Left renal pelvis (tissue), 4 donors: ENCODE data around the gene GPR152. TPM values are rescaled to one million over a fixed set of nuclear protein-coding genes. Genes with fewer than 3 reads are reported as not detected.
"Not testable (repeated sequence)": the region's sequence is repeated elsewhere in the genome, so short reads cannot be mapped to it uniquely, and the experiment has no call there.

Source experiments
- DNase-seq, 4 donors: peaks; one replicate each; pipeline ENCODE4 v3.0.0-alpha.2; 2013; ENCODE audit warnings: low read depth in 4 of 4, low spot score in 3 of 4
- polyA plus RNA-seq, 4 donors: library from polyadenylated mRNA; unstranded; fragments of 120-200 nt; gene quantifications; one replicate each; pipeline ENCODE4 v1.2.1, GENCODE V29; 2013; ENCODE audit not compliant: insufficient read length in 4 of 4

Gene GPR152
- polyA plus RNA-seq, 4 donors, result not detected

DNA sequence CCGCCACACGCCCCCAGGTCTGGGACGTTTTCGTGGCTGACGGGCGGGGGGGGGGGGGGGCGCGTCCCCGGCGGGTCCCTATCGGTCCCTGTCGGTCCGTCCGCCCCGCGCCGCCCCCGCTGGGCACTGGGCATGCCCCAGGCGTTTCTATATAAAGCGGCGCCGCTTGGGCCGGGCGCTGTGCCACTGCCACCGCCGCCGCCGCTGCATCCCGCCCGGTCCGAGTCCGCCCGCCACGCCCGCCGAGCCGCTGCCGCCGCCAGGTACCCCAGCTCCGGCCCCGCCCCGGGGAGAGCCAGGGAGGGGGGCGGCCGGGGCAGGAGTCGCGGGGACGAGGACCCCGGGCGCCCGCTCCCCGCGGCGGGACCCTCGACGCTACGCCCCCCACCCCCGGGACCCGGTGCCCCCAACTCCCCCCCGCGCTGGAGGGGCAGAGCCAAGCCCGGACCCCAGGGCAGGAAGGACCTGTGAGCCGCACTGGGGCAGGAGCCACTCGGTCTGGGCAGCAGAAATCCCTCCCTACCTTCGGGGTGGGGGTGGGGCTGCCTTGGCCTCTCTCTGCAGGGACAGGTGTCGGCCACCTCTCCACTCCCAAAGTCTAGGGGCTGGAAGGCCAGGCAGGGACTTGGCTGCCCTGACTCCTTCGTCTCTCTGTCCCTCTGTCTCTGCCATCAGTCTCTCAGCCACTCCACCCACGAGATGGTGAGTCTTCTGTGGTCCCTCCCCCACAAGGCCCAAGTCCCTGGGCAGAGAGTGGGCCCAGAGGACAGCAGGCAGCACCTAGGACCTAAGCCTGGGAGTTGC, 36.8 kb downstream of the GPR152 start, which contains the start of gene CARNS1:
Gene CARNS1, plus strand, starts transcription at position 178 of the 804 bp plus-strand sequence. Its CDS starts 522 bp downstream, at position 700.
- DNase-seq, result no peak

DNA sequence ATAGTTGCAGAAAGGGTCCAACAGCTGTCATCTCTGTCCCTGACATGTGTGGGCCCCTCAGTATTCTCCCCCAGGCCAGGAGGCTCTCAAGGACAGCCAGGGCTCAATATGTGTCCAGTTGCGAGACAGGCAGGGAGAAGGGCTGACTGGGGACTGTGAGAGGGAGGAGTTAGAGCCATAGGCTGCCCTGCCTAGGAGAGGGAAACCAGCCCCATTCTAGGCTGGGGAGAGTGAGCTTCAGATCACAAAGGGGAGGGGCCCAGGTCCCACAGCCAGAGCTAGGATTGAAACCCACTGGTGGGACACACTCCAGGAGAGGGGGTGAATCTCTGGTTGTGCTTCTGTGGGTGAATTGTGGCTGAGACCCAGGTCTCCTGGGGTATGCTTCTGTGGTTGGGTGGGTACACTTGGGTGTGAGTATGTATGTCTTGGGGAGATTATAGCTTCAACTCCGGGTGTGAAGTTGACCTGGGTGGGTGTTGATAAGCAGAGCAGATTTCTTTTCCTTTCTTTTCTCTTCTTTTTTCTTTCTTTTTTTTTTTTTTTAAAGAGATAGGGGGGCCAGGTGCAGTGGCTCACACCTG, 39.2 kb downstream of the GPR152 start:
- DNase-seq, result no peak

DNA sequence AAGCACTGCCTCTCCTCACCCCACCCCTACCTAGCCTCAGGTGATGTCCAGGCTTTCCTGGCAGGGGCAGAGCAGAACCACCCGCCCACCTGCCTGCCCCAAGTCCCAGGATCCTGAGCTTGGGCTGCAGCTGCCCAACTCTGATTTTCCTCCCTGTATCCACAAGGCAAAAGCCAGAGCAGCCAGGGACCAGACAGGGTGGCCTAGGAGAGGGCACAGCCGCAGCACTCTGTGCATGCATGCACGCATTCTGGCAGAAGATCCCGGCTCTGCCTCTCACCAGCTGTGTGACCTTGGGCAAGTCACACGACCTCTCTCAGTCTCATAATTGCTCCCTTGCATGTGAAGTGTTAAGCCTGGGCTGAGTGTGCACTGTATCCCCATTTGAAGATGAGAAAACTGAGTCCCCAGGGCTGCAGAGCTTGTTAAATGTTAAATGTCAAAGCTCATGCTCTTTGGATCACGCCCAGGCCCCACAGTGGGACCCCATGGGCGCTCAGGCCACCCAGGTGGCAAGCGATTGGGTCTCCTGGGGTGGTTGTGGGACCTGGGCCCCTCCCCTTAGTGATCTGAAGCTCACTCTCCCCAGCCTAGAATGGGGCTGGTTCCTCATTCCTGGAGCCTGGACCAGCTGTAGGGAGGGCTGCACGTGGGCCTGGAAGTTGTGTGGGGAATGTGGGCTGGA, 39.9 kb downstream of the GPR152 start:
- no peak for DNase-seq

DNA sequence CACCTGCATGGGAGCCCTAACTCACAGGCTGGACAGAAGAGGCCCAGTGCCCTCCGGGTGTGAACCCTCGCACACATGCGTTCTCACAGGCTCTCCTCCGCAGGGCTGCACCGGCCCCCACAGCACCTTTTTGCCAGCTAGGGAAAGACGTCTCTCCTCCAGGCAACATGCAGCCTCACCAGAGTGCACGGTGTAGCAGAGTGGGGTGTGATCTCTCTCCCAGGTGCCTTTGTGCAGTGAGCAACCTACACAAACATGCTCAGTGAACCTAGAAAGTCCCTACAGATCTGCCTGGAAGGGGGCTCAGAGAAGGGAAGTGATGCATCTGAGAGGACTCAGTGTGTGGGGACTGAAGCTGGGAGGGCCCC, 40.8 kb downstream of the GPR152 start:
- no peak for DNase-seq

DNA sequence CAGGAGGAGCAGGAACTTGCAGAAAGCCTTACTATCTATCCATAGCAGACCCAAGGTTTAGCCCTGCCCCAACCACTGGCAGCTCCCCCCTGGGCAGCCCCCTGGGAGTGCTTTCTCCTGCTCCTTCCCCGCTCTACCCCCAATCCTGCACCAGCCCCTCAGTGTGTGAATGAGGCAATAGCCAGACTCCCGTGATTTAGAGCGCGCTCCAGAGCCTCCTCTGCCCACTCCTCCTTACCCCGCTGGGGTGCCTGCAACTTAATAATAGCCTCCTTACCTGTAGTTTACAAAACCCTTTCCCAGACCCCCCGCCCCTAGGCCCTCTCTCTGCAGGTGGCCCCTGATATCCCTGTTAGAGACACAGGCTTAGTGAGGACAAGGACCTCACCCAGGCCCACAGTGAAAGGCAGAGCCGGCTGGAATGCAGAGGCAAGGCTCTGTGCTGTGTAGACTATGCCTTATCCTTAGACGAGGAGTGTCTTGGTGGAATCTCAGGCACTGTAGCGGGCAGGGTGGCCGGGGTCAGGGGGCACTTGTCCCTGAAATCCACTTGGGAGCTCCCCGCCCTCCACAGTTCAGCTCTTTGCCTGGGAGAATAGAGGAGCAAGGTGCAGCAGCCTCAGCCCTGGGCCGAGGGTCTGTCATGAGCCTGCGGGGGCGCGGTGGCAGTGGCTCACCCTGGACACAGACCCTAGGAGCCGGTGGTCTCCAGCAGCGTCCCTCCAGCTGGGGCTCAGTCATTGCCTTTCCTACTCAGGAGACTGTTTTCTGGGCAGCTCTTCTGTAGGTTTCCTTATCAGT, 41.3 kb downstream of the GPR152 start:
- no peak for DNase-seq

DNA sequence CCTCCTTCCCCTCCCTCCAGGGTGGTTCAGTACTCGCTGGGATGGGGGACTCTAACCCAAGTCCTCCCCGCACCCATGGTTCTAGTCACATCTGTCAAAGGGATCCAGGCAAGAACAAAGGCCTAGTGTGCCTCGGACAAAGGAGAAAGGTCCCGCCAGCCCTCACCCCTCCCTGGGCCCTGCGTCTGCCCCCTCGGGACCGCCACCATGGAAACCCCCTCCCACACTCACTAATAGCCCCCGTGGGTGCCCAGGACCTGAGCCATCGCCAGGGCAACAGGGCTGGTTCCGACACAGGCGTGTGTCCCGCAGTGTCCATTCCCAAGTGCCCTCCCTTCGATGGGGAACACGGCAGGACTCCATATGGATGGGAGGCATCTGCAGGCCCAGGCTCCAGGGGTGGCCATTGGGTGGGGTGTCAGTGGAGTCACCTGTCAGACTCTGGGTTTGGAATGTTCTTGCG, 42.1 kb downstream of the GPR152 start:
- DNase-seq, result no peak

DNA sequence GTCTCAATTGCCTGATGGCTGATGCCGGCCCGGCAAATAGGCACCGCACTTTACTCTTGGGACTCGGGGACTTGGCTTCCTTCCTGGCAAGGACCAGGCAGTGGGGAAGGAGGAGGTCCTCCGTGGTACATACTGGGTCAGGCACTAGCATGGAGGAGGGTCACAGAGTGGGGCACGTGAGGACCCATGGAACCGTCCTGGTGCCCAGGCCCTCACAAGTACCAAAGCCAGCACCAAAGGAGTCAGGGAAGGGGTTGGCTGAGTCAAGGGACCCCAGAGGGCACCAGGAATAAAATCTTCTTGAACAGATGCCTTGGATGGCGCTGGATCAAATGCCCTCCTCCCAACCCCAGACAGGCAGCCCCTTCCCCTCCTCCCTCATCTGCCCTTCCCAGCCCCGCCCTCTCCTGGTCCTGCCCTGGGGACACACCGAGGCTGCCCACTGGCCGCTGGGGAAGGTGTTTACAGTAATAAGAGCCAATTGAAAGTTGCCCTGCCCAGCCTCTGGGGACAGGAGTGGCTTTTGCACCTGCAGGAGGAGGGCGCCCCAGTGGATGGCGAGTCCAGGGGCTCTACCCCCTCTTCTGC, 42.7 kb downstream of the GPR152 start:
- DNase-seq, result no peak

DNA sequence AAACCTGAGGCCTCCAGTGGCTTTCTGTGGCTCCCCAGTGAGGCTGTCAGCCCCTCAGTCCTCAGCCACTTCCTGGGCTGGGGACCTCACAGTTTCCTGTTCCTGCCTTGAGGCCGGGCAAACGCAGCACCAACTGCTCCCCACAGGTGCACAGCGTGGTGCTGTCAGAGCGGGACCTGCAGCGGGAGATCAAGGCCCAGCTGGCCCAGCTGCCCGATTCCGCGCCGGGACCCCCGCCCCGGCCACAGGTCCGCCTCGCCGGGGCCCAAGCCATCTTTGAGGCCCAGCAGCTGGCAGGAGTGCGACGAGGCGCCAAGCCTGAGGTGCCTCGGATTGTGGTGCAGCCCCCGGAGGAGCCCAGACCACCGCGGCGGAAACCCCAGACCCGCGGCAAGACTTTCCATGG, 43.3 kb downstream of the GPR152 start:
- DNase-seq, result no peak

DNA sequence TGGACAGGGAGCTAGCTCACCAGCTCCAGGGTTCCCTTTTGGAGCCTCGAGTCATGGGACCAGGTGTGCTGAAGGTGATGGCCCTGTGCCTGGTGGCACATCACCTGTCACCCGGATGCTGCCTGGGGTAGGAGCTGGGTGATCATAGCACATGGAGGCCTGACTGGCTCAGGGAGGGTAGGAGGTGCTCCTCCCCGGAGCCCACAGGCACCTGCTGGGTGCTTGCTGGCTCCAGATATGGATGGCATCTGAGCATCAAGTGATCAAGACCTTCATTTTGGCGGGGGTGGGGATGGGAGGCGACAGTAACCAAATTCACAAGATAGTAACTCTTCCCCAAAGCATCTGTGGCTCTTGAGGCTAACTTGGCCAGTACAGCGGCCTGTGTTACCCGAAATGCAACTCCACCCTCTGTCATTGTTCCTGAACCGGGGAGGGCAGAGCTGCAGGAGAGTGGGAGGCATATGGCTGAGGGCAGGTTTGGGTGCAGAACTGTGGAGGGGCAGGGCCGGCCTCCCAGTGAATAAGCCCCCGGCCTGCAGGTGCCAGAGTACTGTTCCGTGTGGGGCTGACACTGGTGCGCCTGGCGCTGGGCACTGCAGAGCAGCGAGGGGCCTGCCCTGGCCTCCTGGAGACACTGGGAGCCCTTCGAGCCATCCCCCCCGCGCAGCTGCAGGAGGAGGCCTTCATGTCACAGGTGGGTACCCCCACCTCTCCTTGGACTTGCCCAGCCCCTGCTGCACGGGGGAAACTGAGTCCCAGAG, 43.9 kb downstream of the GPR152 start:
- no peak for DNase-seq

DNA sequence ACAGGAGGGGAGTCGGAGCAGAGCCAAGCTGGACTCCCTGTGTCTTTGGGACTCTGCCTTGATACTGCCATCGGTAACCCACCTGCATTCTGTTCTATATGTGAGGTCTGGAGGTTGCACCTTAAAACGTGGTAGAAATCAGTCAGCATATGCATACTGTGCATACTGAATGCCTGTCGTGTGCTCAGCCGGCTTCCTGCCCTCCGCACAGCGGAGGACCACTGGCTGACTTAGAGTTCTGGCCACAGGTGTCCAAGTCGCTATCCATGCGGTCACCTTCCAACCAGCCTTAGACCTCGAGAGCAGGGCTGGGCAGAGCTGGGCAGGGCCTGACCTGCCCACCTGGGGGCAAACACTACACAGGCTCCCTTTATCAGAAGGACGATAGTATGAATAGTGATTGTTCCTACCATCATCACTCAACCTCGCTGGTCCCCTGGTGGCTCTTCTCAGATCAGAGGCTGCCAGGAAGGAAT, 44.8 kb downstream of the GPR152 start:
- no peak for DNase-seq

DNA sequence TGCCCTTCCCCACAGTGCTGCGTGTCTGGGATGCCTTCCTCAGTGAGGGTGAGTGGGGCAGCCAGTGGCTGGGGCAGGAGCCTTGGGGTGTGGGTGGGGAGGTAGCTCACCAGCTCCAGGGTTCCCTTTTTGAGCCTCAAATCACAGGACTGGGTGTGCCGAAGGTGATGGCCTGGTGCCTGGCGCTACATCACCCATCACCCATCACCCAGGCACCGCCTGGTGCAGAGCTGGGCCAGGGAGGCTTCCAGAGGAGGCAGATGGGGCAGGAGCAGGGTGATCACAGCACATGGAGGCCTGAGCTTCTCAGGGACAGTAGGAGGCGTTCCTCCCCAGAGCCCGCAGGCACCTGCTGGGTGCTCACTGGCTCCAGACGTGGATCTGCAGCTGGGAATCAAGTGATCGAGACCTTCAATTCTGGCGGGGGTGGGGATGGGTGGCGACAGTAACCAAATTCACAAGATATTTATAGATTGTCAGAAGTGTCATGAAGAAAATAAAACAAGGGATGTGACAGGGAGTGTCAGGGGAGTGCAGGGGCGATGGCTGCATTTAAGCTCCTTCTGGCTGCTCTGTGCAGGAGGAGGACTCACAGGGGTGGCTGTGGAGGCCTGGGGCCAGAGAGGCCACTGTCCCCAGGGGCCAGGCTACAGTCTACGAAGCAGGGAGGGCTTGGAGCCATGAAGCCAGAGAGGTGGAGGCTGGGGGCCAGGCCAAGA, 45.4 kb downstream of the GPR152 start:
- no peak for DNase-seq

DNA sequence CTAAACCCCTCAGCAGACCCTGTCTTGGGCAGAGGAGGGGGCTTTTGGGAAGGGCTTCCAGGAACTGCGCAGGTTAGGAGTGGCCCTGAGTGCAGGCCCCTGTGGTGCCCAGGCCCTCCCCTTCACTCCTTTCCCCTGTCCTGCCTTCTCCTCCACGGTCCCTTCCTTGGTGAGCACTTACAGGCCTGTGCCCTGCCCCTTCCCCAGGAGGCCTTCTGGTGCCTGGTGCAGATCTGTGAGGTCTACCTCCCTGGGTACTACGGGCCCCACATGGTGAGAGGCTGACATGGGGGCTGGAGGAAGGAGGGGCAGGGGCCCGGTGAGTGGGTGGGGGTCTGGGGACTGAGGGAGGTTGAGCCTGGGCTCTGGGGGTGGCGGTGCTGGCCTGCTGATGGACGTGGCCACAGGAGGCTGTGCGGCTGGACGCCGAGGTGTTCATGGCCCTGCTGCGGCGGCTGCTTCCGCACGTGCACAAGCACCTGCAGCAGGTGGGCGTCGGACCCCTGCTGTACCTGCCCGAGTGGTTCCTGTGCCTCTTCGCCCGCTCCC, 46.0 kb downstream of the GPR152 start:
- DNase-seq, result no peak

DNA sequence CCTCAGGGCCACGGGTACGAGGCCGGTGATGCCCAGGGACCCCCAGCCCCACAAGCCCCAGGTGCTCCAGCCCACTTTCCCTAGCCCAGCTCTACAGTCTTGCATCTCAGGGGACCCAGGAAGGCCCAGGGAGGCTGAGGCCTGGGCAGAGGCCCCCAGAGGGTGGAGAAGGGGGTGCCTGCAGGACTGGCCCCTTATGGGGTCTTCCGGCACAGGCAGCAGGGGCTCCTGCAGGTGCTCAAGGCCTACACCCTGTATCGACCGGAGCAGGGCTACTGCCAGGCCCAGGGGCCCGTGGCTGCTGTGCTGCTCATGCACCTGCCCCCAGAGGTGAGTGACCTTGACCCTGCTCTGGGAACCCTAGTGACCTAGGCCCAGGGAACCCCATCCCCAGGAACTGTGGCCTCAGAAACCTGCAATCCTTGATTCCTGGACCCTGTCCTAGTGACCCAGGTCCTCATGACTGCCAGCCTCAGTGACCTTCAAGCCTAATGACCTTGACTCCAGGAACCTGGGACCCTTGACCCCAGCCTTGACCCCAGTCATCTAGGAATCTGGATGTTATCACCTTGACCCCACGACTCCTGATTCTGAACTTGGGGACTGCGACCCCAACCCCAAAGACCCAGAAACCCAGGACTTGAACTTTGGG, 46.7 kb downstream of the GPR152 start:
- DNase-seq, result no peak

DNA sequence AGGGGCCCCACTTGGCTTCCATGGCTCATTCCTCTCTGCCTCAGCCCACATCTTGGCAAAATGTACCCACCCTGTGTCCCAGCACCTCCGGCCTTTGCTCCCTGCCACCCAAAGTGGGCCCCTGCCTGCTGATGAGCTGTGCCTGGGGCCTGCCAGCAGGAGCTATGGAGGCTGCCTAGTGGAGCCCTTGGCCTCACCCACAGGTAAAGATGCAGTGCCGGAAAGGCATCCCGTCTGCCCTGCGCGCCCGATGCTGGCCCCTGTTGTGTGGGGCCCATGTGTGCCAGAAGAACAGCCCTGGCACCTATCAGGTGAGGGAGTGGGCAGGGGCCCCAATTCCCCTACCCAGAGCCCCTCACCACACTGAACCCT, 47.3 kb downstream of the GPR152 start:
- no peak for DNase-seq

DNA sequence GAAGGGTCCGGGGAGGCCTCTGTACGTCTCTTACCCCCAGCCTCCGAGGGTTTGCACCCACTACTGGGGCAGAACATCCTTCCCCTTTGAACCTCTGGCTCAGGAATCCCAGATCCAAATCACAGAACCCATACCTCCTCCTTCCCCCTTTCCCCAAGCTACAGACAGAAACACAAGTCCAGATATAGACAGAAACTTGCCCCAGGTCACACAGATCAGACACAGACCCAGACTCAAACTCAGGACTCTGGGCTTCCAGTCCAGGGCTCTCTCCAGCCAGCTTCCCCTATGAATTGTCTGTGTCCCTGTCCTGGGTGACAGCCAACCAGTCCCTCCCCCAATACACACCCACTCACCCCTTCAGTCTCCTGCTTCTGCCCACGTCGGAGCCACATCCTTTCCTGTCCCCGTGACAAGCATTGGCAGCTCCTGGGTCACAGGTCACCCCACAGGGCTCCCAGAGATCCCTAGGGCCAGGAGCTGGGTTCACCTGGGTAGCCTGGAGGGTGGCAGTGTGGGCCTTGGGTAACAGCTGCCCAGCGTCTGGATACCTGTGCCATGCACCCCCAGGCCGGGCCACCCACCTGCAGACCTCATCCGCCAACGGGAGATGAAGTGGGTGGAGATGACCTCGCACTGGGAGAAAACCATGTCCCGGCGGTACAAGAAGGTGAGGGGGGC, 47.9 kb downstream of the GPR152 start:
- no peak for DNase-seq

DNA sequence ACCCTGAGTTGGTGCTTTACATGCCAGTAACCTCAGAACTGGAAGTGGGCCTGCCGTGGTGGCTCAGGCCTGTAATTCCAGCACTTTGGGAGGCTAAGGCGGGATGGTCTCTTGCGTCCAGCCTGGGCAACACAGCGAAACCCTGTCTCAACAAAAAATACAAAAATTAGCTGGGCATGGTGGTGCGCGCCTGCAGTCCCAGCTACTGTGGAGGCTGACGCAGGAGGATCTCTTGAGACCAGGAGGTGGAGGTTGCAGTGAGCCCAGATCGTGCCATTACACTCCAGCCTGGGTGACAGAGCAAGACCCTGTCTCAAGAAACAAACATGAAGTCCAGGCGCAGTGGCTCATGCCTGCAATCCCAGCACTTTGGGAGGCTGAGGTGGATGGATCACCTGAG, 49.4 kb downstream of the GPR152 start:
- not testable (repeated sequence) for DNase-seq

DNA sequence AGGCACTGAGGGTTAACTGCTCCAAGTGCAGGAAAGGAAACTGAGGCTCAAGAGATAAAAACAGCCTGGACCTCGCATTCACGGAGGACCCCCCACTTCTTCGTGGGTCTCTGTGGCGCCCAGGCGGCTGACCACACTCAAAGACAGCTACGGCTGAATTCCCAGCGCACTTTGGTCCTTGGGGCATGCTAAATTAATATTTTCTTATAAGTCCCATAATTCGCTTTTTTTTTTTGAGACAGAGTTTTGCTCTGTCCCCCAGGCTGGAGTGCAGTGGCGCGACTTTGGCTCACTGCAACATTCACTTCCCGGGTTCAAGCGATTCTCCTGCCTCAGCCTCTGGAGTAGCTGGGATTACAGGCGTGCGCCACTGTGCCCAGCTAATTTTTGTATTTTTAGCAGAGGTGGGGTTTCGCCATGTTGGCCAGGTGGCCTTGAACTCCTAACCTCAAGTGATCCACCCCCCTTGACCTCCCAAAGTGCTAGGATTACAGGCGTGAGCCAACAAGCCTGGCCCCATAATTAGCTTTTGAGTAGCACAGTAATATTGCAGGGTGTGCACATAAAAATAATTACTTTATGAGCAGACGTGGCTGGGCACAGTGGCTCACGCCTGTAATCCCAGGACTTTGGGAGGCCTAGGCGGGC, 50.2 kb downstream of the GPR152 start:
- DNase-seq, result not testable (repeated sequence)
